GM12801 (cell line): ENCODE measurements around the gene INPP5B.

Experiments
- CTCF ChIP-seq: IDR thresholded peaks from one replicate; pipeline ENCODE4 v1.5.1; 2011; ENCODE audit warnings: control low read depth; ENCODE audit not compliant: insufficient read length; ENCODE audit errors: extremely low read depth

The INPP5B gene

GRCh38 chr1:37850352-37850955 lies 96.4 kb downstream of the INPP5B start:
- no peak for TF ChIP-seq CTCF

GRCh38 chr1:37849480-37849879 lies 97.4 kb downstream of the INPP5B start:
- no peak for TF ChIP-seq CTCF

- TF ChIP-seq CTCF, result no peak
Measured at GRCh38 chr1:37846647-37847339, 100.1 kb downstream of the INPP5B start.

- TF ChIP-seq CTCF, result no peak
Measured at GRCh38 chr1:37845786-37846185, 101.1 kb downstream of the INPP5B start.

- no peak for TF ChIP-seq CTCF
Measured at GRCh38 chr1:37845049-37845646, 101.7 kb downstream of the INPP5B start.

- TF ChIP-seq CTCF, result no peak
Measured at GRCh38 chr1:37844536-37844935, 102.3 kb downstream of the INPP5B start.

GRCh38 chr1:37841652-37842051 lies 105.2 kb downstream of the INPP5B start:
- TF ChIP-seq CTCF, result no peak
